Measurements from ENCODE around the gene ZNF317. TPM values are rescaled to one million over a fixed set of nuclear protein-coding genes. Genes with fewer than 3 reads are reported as not detected.
A peak's percentile ranks its signal among the peaks of the same experiment; 100 is the strongest.
"Not testable (repeated sequence)": the region's sequence is repeated elsewhere in the genome, so short reads cannot be mapped to it uniquely, and the experiment has no call there.

ZNF317 gene
- total RNA-seq, 1 donor from 2014 or later = 11.6 TPM

DNA sequence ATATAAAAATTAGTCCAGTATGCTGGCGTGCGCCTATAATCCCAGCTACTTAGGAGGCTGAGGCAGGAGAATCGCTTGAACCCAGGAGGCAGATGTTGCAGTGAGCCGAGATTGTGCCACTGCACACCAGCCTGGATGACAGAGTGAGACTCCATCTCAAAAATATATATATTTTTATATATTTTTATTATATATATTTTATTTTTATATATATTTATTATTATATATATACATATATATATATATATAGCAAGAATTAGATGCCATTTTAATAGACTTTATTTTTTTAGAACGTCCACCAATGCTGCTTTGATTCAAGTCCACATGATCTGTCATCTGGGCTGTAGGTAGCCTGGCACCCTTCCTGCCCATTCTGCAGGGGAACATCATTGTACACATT is 35.1 kb downstream of the ZNF317 start:
- no peak for FAIRE-seq
- DNase-seq (ENCODE audit: low read depth) = no peak
- Histone ChIP-seq H3K4me3 (ENCODE audit: low read depth, low read length) (no peak overlapping the region), H3K36me3 (ENCODE audit: control insufficient read depth, insufficient read depth, low read length) (no peaks in the 10 kb centered on the region), H3K27me3 (ENCODE audit: control insufficient read depth, insufficient read depth, low read length) (no peaks in the 10 kb centered on the region)
- TF ChIP-seq, protein P1, sequence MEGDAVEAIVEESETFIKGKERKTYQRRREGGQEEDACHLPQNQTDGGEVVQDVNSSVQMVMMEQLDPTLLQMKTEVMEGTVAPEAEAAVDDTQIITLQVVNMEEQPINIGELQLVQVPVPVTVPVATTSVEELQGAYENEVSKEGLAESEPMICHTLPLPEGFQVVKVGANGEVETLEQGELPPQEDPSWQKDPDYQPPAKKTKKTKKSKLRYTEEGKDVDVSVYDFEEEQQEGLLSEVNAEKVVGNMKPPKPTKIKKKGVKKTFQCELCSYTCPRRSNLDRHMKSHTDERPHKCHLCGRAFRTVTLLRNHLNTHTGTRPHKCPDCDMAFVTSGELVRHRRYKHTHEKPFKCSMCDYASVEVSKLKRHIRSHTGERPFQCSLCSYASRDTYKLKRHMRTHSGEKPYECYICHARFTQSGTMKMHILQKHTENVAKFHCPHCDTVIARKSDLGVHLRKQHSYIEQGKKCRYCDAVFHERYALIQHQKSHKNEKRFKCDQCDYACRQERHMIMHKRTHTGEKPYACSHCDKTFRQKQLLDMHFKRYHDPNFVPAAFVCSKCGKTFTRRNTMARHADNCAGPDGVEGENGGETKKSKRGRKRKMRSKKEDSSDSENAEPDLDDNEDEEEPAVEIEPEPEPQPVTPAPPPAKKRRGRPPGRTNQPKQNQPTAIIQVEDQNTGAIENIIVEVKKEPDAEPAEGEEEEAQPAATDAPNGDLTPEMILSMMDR (IDR thresholded peaks at IDR 0.05; ENCODE audit: insufficient read depth, low read length, severe bottlenecking) = no peak

DNA sequence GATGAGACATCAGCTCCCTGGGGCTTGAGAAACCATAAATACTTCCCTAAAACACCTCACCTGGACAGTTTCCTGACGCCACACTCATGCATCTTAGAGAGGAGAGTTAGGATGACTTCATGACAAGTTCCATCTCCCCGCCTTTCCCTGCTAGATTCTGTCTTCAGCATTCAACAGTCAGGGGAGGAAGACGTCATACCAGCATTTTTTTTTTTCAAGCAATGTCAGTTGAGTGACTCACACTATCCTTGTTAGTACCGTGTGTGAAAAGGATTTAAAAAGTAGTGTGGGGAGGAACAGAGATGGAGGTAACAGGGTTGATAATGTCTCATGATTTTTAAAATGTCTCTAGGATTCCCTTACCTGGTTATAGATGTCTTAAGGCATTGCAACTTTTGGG is 38.7 kb downstream of the ZNF317 start, which contains the start of gene OR7D2:
TSS of gene OR7D2 (plus strand) at position 79 of the 400 bp plus-strand sequence. CDS start 6,803 bp downstream, outside the sequence.
- no peak for FAIRE-seq
- Histone ChIP-seq H3K4me3 (ENCODE audit: low read depth, low read length) (no peak within 1 kb of the TSS), H3K36me3 (ENCODE audit: control insufficient read depth, insufficient read depth, low read length) (no peaks in the 10 kb centered on the region), H3K27me3 (ENCODE audit: control insufficient read depth, insufficient read depth, low read length) (no peaks in the 10 kb centered on the region)
- TF ChIP-seq, protein P1 (IDR thresholded peaks at IDR 0.05; ENCODE audit: insufficient read depth, low read length, severe bottlenecking) = no peak
- peak; percentile 12 for DNase-seq (ENCODE audit: low read depth)

DNA sequence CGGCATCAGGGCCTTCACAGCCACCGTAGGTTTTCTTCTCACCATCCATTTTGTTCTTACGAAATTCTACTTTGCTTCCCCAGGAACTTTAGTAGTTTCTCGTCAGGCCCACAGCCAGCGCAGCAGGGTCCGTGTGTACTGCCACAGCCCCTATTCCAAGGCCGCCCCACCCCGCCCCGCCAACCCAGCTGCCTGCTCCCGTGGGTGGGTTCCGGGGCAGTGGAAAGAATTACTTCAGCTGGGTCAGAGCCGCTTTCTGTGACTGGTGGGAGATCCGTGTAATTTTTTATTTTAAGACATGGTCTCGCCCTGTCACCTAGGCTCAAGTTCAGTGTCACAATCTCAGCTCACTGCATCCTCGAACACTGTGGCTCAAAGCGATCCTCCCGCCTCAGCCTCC is 42.8 kb downstream of the ZNF317 start:
- no peak for FAIRE-seq
- H3K36me3 ChIP-seq (ENCODE audit: control insufficient read depth, insufficient read depth, low read length) = no peaks in the 10 kb centered on the region
- TF ChIP-seq, protein P1 (IDR thresholded peaks at IDR 0.05; ENCODE audit: insufficient read depth, low read length, severe bottlenecking) = no peak
- no peak for DNase-seq (ENCODE audit: low read depth)
- H3K27me3 ChIP-seq (ENCODE audit: control insufficient read depth, insufficient read depth, low read length) = no peaks in the 10 kb centered on the region
- no peak overlapping the region for H3K4me3 ChIP-seq (ENCODE audit: low read depth, low read length)

DNA sequence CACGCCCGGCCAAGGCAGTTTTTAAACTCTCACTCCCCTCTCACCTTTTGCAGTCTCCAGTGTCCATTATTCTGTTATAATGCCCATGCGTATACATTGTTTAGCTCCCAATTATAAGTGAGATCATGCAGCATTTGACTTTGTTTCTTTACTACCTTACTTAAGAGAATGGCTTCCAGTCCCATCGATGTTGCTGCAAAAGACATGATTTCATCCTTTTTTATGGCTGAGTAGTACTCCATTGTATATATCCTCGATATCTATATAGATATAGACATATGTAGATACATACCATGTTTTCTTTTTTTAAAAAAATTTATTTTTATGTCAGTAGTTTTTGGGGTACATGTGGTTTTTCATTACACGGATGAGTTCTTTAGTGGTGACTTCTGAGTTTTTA is 47.0 kb downstream of the ZNF317 start:
- H3K27me3 ChIP-seq (ENCODE audit: control insufficient read depth, insufficient read depth, low read length) = no peaks in the 10 kb centered on the region
- FAIRE-seq = no peak
- TF ChIP-seq, protein P1 (IDR thresholded peaks at IDR 0.05; ENCODE audit: insufficient read depth, low read length, severe bottlenecking) = no peak
- H3K36me3 ChIP-seq (ENCODE audit: control insufficient read depth, insufficient read depth, low read length) = no peaks in the 10 kb centered on the region
- H3K4me3 ChIP-seq (ENCODE audit: low read depth, low read length) = no peak overlapping the region
- DNase-seq (ENCODE audit: low read depth) = no peak

DNA sequence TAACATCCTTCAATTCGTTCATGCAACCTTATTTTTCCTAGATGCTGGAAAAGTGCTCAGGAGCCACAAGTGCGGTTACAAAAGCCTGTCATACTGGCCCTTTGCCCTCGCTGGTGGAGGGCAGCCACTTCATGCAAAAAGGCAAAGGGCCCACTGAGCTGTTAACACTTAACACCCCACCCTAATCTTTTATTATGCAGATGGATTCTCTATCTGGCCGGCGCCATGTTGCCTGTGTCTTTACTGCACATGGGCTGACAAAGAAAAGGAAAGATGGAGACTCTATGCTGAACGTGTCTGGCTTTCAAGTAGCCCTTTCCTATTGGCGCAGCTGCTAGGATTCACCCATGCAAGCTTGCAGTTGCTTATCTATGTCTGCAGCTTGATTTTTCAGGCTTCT is 49.3 kb downstream of the ZNF317 start:
- FAIRE-seq (no peak), DNase-seq (ENCODE audit: low read depth) (no peak)
- TF ChIP-seq, protein P1 (IDR thresholded peaks at IDR 0.05; ENCODE audit: insufficient read depth, low read length, severe bottlenecking) = no peak
- Histone ChIP-seq H3K27me3 (ENCODE audit: control insufficient read depth, insufficient read depth, low read length) (no peaks in the 10 kb centered on the region), H3K4me3 (ENCODE audit: low read depth, low read length) (no peak overlapping the region), H3K36me3 (ENCODE audit: control insufficient read depth, insufficient read depth, low read length) (no peaks in the 10 kb centered on the region)

DNA sequence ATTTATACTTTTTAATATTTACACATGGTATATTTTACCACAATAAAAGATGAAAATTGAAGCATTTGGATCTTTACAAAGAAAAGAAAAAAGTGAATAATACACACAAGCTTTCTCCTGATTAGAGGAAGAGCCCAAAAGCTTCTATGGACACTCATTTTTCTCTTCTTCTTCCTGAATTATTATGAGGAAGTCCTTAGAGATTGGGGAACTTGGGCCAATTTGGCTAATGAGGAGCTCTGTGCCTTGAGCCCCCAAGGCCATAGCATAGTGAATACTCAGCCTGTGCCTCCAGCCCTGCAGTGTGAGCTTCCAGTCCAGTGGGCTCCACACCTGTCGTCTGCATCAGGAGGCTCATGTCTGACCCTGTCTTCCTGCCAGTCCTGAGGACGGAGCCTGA is 57.8 kb downstream of the ZNF317 start:
- not testable (repeated sequence) for H3K27me3 ChIP-seq (ENCODE audit: control insufficient read depth, insufficient read depth, low read length); FAIRE-seq; DNase-seq (ENCODE audit: low read depth); H3K4me3 ChIP-seq (ENCODE audit: low read depth, low read length); H3K36me3 ChIP-seq (ENCODE audit: control insufficient read depth, insufficient read depth, low read length)

Data from bronchial epithelial cell (primary cell).